DOHH2 (cell line): Measurements from ENCODE around the gene PEX14.

ENCODE experiments used
- H3F3A ChIP-seq: fragments of 200-600 bp; sonication (generic), shearing (Covaris generic); 2 replicates; pipeline ENCODE4 v1.6.0; 2016; ENCODE audit warnings: antibody characterized with exemption, mild to moderate bottlenecking; ENCODE audit not compliant: control insufficient read depth, insufficient read depth
- H3K27ac ChIP-seq: fragments of 200-600 bp; sonication (generic); 2 replicates; pipeline ENCODE4 v1.5.1; 2014; ENCODE audit warnings: low read depth, mild to moderate bottlenecking, low read length, moderate library complexity
- H3K27me3 ChIP-seq: fragments of 200-600 bp; sonication (generic); 2 replicates; pipeline ENCODE4 v1.6.1; 2014; ENCODE audit warnings: mild to moderate bottlenecking, low read length, mixed read lengths; ENCODE audit not compliant: control insufficient read depth
- H3K36me3 ChIP-seq: fragments of 200-600 bp; sonication (generic); 2 replicates; pipeline ENCODE4 v1.6.1; 2014; ENCODE audit warnings: mild to moderate bottlenecking, low read length, moderate library complexity, mixed read lengths; ENCODE audit not compliant: control insufficient read depth
- H3K4me1 ChIP-seq: fragments of 200-600 bp; sonication (generic); 2 replicates; pipeline ENCODE4 v1.6.1; 2014; ENCODE audit warnings: mild to moderate bottlenecking, low read length, mixed read lengths; ENCODE audit not compliant: control insufficient read depth
- H3K4me2 ChIP-seq: fragments of 200-600 bp; sonication (generic); 2 replicates; pipeline ENCODE4 v1.6.0; 2014; ENCODE audit warnings: mild to moderate bottlenecking, low read length, moderate library complexity
- H3K4me3 ChIP-seq: fragments of 200-600 bp; sonication (generic); 2 replicates; pipeline ENCODE4 v1.5.1; 2014; ENCODE audit warnings: mild to moderate bottlenecking, low read length, mixed read lengths
- H3K79me2 ChIP-seq: fragments of 200-600 bp; sonication (generic); 2 replicates; pipeline ENCODE4 v1.6.1; 2014; ENCODE audit warnings: mild to moderate bottlenecking, low read length, mixed read lengths; ENCODE audit not compliant: control insufficient read depth
- H3K9me2 ChIP-seq: fragments of 200-600 bp; sonication (generic); replicated peaks from 2 replicates; pipeline ENCODE4 v1.6.1; 2014; ENCODE audit warnings: mild to moderate bottlenecking, low read length, mixed read lengths; ENCODE audit not compliant: control insufficient read depth
- H3K9me3 ChIP-seq: fragments of 200-600 bp; sonication (generic); 2 replicates; pipeline ENCODE4 v1.6.1; 2014; ENCODE audit warnings: antibody characterized with exemption, low read length, mixed read lengths; ENCODE audit not compliant: control insufficient read depth, insufficient read depth
- H4K20me1 ChIP-seq: fragments of 200-600 bp; sonication (generic); 2 replicates; pipeline ENCODE4 v1.6.0; 2014; ENCODE audit warnings: low read depth, mild to moderate bottlenecking, antibody characterized with exemption, low read length, moderate library complexity; ENCODE audit not compliant: control insufficient read depth, insufficient read depth
- EZH2phosphoT487 ChIP-seq: fragments of 200-600 bp; sonication (generic); IDR thresholded peaks from 2 replicates; pipeline ENCODE4 v1.6.1; 2017; ENCODE audit warnings: borderline replicate concordance, mild to moderate bottlenecking, antibody characterized with exemption, low read length, moderate library complexity, mixed read lengths
- TF ChIP-seq, protein P1 (sequence below): fragments of 200-600 bp; sonication (generic); IDR thresholded peaks from one replicate; pipeline ENCODE4 v1.5.1; 2014; ENCODE audit warnings: antibody characterized with exemption, mild to moderate bottlenecking, low read depth, low read length; ENCODE audit not compliant: poor library complexity, severe bottlenecking

The PEX14 gene

DNA sequence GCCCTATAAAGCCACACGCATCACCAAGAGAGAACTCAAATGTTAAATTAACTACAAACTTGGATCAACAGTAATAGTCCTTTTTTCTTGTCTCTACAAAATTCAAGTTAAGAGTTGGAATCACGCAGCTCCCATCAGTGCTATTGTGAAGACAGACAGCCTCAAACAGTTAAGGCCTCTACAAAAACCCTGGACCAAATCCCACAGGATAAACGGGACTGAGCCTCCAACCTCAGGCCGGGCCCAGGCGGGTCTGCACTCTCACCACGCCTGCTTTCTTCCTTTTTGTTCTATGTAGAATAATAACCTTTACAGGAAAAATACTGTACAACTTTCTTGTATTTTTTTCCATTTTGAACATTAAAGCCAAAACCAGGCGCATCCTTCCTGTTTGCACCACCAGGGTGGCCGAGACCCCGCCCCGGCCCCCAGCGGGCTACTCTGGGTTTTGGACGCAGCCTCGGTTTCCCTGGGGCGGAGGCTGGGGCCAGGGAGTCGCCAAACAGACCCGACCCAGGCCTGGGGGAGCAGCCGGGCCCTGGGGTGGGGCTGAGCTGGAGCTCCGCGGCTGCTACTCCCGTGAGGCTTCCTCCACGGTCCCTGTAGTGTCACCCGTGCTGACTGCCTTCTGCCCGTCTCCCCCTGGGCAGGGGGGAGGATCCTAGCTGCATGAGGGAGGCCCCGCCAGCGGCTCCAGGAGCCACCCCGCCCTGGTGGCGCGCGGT, 163.2 kb downstream of the PEX14 start:
- H3K4me1 ChIP-seq = no peaks in the 10 kb centered on the region
- H3K27ac ChIP-seq = no peak overlapping the region
- H3K4me2 ChIP-seq = no peak overlapping the region
- no peak overlapping the region for H3K4me3 ChIP-seq
- peaks cover 6% of the 10 kb centered on the region; the same call in 1 of the 2 replicates for H3F3A ChIP-seq
- no peaks in the 10 kb centered on the region for H3K79me2 ChIP-seq
- no peaks in the 10 kb centered on the region for H3K27me3 ChIP-seq
- H4K20me1 ChIP-seq = no peaks in the 10 kb centered on the region
- no peaks in the 10 kb centered on the region for H3K36me3 ChIP-seq
- TF ChIP-seq, protein P1, sequence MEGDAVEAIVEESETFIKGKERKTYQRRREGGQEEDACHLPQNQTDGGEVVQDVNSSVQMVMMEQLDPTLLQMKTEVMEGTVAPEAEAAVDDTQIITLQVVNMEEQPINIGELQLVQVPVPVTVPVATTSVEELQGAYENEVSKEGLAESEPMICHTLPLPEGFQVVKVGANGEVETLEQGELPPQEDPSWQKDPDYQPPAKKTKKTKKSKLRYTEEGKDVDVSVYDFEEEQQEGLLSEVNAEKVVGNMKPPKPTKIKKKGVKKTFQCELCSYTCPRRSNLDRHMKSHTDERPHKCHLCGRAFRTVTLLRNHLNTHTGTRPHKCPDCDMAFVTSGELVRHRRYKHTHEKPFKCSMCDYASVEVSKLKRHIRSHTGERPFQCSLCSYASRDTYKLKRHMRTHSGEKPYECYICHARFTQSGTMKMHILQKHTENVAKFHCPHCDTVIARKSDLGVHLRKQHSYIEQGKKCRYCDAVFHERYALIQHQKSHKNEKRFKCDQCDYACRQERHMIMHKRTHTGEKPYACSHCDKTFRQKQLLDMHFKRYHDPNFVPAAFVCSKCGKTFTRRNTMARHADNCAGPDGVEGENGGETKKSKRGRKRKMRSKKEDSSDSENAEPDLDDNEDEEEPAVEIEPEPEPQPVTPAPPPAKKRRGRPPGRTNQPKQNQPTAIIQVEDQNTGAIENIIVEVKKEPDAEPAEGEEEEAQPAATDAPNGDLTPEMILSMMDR = no peak
- TF ChIP-seq EZH2phosphoT487 = no peak
- no peaks in the 10 kb centered on the region for H3K9me3 ChIP-seq
- no peaks in the 10 kb centered on the region for H3K9me2 ChIP-seq

DNA sequence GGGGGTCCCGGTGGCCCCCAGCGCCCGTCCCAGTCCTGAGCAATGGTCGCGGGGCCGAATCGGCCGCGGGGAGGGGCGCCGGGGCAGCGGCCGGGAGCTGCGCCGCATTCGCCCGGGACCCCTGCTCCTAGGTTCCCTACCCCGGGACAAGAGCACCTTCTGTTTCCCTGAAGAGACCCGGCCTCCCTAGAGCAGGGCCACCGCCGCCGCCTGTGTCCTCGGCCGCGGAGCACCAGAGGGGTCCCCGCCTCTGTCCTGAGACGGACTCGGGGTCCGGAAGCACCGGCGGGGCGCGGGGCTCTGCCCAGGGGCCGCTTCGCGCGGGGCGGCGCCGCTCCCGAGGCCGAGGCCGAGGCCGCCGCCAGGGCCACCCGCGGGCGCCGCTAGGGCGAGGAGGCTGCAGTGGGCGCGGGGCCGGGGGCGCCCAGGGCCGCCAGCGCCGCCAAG, 163.8 kb downstream of the PEX14 start:
- Histone ChIP-seq H3K79me2 (no peaks in the 10 kb centered on the region), H3K36me3 (no peaks in the 10 kb centered on the region), H3K9me3 (no peaks in the 10 kb centered on the region), H3K9me2 (no peaks in the 10 kb centered on the region), H3K27ac (no peak overlapping the region), H3F3A (peaks cover 6% of the 10 kb centered on the region; the same call in 1 of the 2 replicates), H3K4me3 (no peak overlapping the region), H3K27me3 (no peaks in the 10 kb centered on the region), H3K4me1 (no peaks in the 10 kb centered on the region), H3K4me2 (no peak overlapping the region), H4K20me1 (no peaks in the 10 kb centered on the region)
- no peak for TF ChIP-seq EZH2phosphoT487
- TF ChIP-seq, protein P1 = no peak

- Histone ChIP-seq H3K4me1 (no peaks in the 10 kb centered on the region), H3F3A (peaks cover 6% of the 10 kb centered on the region; the same call in 1 of the 2 replicates), H3K27me3 (no peaks in the 10 kb centered on the region), H4K20me1 (no peaks in the 10 kb centered on the region), H3K36me3 (no peaks in the 10 kb centered on the region), H3K79me2 (no peaks in the 10 kb centered on the region), H3K9me3 (no peaks in the 10 kb centered on the region), H3K4me2 (no peak overlapping the region), H3K27ac (no peak overlapping the region), H3K9me2 (no peaks in the 10 kb centered on the region), H3K4me3 (no peak overlapping the region)
- TF ChIP-seq, protein P1 = no peak
- no peak for TF ChIP-seq EZH2phosphoT487
Measured at GRCh38 chr1:10639011-10639774, 164.4 kb downstream of the PEX14 start.
